HAP-1 (cell line): ENCODE results near the gene WDTC1.

Experiments used
- DNase-seq, 2 experiments: peaks; one replicate each; pipeline ENCODE4 v3.0.0-alpha.2; 2016 to 2020; ENCODE audit warnings: low spot score in 2 of 2
- H3K27me3 ChIP-seq: fragments of 250-450 bp; sonication (Bioruptor Pico); 2 replicates; pipeline ENCODE4 v1.5.1; 2020; ENCODE audit warnings: low read depth, mild to moderate bottlenecking, moderate library complexity
- H3K36me3 ChIP-seq: fragments of 250-450 bp; sonication (Bioruptor Pico); replicated peaks from 2 replicates; pipeline ENCODE4 v1.5.1; 2020; ENCODE audit warnings: mild to moderate bottlenecking
- H3K4me1 ChIP-seq: fragments of 250-450 bp; sonication (Bioruptor Pico); 2 replicates; pipeline ENCODE4 v1.5.1; 2020; ENCODE audit warnings: mild to moderate bottlenecking
- H3K4me3 ChIP-seq: fragments of 250-450 bp; sonication (Bioruptor Pico); 2 replicates; pipeline ENCODE4 v1.5.1; 2020; ENCODE audit warnings: mild to moderate bottlenecking, moderate library complexity
- H3K9me3 ChIP-seq: fragments of 250-450 bp; sonication (Bioruptor Pico); 2 replicates; pipeline ENCODE4 v1.5.1; 2020; ENCODE audit warnings: mild to moderate bottlenecking, moderate library complexity
- in situ Hi-C: fragments of 300-500 bp; cut with MboI; formaldehyde crosslinking; loops from 3 replicates; pipeline ENCODE4 v1.14.3; 2020; ENCODE audit warnings: low sequenced_read_pairs, inconsistent platforms, mixed read lengths

WDTC1 gene

DNA sequence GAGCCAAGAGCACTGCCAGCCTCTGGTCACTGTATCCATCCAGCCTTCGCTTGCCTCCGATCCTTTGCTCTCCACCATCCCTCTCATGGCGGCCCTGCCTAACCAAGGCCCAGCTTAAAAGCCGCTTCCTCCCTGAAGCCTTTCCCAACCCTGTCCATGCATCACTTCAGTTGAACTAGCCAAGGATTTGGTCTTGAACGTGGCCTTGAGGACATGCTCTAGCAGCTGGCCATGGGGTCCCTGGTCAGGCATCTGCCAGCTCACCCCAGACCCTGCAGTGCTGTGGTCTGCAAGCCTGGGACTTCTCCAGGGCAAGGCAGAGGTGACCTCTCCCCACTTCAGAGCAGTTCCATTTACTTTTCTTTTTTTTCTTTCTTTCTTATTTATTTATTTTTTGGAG, 102.3 kb downstream of the WDTC1 start:
- H3K4me3 ChIP-seq = no peak overlapping the region
- no peaks in the 10 kb centered on the region for H3K4me1 ChIP-seq
- H3K9me3 ChIP-seq = no peaks in the 10 kb centered on the region
- in situ Hi-C loops = no loop called here
- DNase-seq = no peak
- no peaks in the 10 kb centered on the region for H3K27me3 ChIP-seq
- H3K36me3 ChIP-seq = peaks cover 33% of the 10 kb centered on the region

DNA sequence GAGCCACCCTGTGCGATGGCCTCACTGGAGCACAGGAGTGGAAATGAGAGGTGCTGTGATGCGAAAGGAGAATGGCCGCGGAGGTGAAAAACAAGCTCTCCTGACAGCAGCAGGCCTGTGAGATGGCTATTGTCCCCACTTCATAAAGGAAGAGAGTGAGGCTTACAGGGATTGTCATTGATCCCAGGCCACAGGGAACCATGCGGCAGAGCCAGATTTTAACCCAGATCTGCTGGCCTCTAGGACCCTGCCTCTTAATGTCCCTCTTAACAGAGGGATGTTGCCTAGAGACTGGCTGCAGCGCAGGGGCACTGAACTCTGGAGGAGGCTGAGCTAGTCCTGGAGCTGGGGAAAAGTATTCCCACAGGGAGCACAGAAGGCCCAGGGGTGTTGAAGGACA, 104.3 kb downstream of the WDTC1 start:
- Histone ChIP-seq H3K27me3 (no peaks in the 10 kb centered on the region), H3K9me3 (no peaks in the 10 kb centered on the region), H3K4me3 (no peak overlapping the region), H3K4me1 (no peaks in the 10 kb centered on the region), H3K36me3 (peaks cover 16% of the 10 kb centered on the region)
- no peak for DNase-seq
- in situ Hi-C loops = no loop called here

DNA sequence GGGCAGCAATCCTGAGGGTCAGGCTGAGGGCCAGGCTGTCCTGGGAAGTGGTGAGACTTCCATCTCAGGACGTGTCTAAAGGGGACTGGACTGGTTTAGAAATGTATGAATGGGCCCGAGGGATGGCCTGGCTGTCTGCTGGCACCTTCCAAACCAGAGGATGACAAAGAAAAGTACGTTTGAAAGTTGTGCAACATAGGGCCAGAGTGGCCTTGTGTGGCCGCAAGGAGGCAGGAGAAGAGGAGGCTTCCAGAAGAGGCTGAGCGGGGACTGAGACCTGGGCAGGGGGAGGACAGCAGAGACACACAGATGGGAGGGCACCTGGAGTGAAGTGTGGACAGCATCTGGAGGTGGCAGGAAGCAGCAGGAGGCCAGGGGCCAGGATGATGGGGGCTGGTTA, 104.8 kb downstream of the WDTC1 start:
- peaks cover 12% of the 10 kb centered on the region for H3K36me3 ChIP-seq
- no peak for DNase-seq
- H3K27me3 ChIP-seq = no peaks in the 10 kb centered on the region
- no peak overlapping the region for H3K4me3 ChIP-seq
- H3K9me3 ChIP-seq = no peaks in the 10 kb centered on the region
- in situ Hi-C loops = no loop called here
- H3K4me1 ChIP-seq = no peaks in the 10 kb centered on the region

DNA sequence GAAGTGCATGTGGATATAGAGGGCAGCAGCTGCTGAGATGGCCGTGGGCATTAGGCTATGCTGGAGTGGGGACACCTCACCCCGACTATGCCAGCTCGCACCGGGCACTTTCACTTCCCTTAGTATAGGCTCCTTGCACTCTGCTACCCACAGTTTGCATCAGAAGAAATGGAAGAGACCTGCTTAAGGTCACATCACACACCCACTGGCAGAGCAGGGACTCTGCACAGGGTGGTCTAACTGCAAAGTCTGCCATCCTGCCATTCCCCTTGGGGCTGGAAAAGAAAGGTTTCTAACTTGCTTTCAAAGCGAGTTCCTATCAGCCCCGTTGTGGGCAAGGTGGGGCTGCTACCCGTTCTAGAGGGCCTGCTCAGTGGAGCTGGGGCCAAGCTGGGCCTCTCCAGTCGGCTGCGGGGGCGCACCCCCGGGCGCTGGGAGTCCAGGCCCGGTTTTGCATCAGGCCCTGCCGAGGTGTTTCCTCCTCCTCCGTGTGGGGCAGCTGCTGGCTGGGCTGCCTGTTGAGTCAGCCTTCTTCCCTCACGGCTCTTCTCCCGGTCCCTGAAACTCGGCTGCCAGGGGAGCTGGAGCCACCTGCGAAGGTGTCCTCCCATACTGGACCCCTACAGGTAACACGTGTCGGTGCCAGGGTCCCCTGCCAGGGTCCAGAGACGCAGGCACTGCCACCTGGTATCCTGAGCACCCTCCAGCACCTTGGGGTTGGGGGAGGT, 107.3 kb downstream of the WDTC1 start, which contains the start of gene SYTL1:
TSS of gene SYTL1 (plus strand) at position 498 of the 728 bp plus-strand sequence. CDS start 3,313 bp downstream, outside the sequence.
- no peaks in the 10 kb centered on the region for H3K9me3 ChIP-seq
- in situ Hi-C loops = no loop called here
- DNase-seq = no peak
- H3K4me1 ChIP-seq = no peaks in the 10 kb centered on the region
- H3K36me3 ChIP-seq = no peaks in the 10 kb centered on the region
- no peak within 1 kb of the TSS for H3K4me3 ChIP-seq
- H3K27me3 ChIP-seq = no peaks in the 10 kb centered on the region

DNA sequence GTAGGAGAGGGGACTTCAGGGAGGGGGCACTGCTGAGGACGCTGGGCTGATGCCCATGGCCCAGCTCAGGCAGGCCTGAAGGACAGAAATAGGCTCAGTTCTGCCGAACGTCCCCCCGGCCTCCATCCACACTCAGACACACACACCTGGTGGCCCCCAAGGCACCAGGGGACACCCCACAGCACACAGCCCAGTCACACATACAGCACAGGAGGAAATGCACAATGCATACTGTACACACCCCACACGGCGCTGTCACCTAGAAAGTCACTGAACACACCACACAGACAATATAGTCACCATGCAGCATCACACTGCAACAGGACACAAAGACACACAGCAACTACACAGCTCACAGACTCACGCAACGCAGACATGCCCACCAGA, 108.0 kb downstream of the WDTC1 start:
- in situ Hi-C loops = no loop called here
- DNase-seq = no peak

DNA sequence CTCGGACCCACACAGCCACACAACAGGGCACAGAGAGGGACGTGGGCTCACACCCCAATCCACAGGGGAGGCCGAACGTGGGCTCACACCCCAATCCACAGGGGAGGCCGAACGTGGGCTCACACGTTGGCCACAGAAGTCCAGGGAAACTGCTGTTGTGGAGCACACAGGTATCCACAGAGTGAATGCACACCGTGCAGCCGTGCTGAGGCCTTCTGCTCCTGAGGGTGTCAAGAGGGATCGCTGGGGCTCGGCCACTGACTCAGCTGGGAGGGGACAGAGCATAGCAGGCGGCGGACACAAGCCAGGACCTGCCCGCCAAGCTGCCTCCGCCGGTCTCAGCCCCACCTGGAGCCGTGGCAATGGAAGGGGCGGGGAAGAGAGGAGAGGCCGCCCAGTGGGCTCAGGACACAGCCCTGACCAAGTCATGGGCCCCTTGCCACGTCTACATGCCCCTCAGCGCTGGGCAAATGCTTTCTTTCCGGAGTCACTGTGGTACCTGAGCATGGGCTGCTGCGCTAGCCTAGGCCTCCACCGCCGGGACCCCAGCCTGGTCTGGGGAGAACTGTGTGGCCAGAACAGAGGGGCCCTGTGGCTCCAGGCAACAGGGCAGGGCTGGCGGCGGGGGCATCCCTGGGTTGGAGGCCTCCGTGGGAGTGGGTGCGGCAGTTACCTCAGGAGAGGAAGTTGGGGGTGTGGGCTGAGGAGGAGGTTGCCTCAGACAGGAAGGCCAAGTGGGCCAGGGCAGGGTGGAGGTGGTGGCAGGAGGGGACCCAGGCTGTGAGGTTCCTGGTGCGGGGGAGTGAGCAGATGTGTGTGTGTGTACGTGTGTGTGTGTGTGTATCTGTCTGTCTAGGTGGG, 108.6 kb downstream of the WDTC1 start:
- H3K27me3 ChIP-seq = no peaks in the 10 kb centered on the region
- in situ Hi-C loops = no loop called here
- no peak overlapping the region for H3K4me3 ChIP-seq

More for the DNA sequence above, 108.0 kb downstream of the WDTC1 start:
- Histone ChIP-seq H3K9me3 (no peaks in the 10 kb centered on the region), H3K4me1 (no peaks in the 10 kb centered on the region), H3K27me3 (no peaks in the 10 kb centered on the region), H3K36me3 (no peaks in the 10 kb centered on the region), H3K4me3 (no peak overlapping the region)

DNA sequence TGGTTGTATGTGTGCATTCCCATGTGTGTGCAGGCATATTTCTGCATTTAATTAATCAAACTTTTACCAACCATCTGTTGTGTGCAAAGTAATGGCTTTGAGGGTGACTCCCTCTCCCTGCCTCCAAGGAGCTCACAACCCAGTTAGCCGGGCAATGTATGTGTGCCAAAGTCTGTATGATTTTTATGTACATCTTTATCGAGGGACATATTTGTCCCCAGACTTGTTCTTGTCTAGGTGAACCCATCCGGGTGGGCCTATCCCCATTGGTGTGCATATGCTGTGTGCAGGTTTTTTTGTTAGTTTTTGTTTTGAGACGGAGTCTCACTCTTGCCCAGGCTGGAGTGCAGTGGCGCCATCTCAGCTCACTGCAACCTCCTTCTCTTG, 109.2 kb downstream of the WDTC1 start:
- no peaks in the 10 kb centered on the region for H3K27me3 ChIP-seq
- in situ Hi-C loops = no loop called here
- DNase-seq = no peak
- H3K9me3 ChIP-seq = no peaks in the 10 kb centered on the region
- H3K4me1 ChIP-seq = no peaks in the 10 kb centered on the region
- H3K36me3 ChIP-seq = no peaks in the 10 kb centered on the region
- H3K4me3 ChIP-seq = no peak overlapping the region

More for the DNA sequence above, 108.6 kb downstream of the WDTC1 start:
- H3K4me1 ChIP-seq = no peaks in the 10 kb centered on the region
- no peak for DNase-seq
- no peaks in the 10 kb centered on the region for H3K9me3 ChIP-seq
- H3K36me3 ChIP-seq = no peaks in the 10 kb centered on the region

DNA sequence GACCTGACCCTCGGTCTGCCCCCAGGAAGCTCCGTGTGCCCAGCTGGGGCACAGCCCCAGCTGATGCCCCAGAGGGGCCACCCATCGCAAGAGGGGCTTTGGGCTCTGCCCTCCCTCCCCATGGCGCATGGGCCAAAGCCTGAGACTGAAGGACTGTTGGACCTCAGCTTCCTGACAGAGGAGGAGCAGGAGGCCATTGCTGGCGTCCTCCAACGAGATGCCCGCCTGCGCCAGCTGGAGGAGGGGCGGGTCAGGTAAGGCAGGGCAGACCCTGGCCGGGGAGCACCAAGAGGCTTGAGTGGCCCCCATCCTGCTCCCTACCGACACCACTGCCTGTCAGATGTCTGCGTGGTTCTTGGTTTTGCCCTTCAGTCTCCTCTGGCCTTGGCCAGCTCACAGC, 110.8 kb downstream of the WDTC1 start:
- H3K4me1 ChIP-seq = no peaks in the 10 kb centered on the region
- in situ Hi-C loops = no loop called here
- no peak overlapping the region for H3K4me3 ChIP-seq
- no peak for DNase-seq
- no peaks in the 10 kb centered on the region for H3K9me3 ChIP-seq
- no peaks in the 10 kb centered on the region for H3K36me3 ChIP-seq
- no peaks in the 10 kb centered on the region for H3K27me3 ChIP-seq

DNA sequence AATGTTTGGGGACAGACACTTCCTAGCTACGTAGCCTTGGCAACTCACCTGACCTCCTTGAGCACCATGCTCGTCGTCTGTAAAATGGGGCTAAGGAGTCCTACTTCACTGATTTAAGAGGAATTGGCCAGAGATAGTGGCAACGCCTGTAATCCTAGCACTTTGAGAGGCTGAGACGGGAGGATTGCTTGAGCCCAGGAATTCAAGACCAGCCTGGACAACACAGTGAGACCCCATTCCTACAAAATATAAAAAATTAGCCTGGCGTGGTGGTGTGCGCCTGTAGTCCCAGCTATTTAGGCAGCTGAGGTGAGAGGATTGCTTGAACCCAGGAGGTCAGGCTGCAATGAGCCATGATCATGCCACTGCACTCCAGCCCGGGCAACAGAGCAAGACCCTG, 111.9 kb downstream of the WDTC1 start:
- H3K9me3 ChIP-seq = no peaks in the 10 kb centered on the region
- H3K27me3 ChIP-seq = no peaks in the 10 kb centered on the region
- no peaks in the 10 kb centered on the region for H3K4me1 ChIP-seq
- H3K36me3 ChIP-seq = no peaks in the 10 kb centered on the region
- in situ Hi-C loops = no loop called here
- no peak overlapping the region for H3K4me3 ChIP-seq
- no peak for DNase-seq

DNA sequence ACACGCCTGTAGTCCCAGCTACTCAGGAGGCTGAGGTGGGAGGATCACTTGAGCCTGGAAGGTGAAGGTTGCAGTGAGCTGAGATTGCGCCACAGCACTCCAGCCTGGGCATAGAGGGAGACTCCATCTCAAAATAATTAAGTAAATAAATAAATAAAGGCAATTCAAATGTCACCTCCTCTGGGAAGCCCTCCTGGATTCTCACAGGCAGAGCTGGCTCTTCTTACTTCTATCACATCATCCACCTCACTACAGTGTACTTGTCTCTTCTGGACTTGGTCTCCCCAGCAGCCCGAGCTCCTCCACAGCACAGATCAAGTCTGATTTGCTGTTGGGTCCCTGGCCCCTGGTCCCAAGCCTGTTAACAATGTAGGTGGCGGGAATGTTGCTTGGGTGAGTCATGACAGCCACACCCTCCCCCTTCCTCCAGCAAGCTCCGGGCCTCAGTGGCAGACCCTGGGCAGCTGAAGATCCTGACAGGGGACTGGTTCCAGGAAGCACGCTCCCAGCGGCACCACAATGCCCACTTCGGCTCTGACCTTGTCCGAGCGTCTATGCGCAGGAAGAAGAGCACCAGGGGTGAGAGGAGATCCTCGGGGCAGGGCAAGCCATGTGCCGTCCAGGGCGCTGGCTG, 112.7 kb downstream of the WDTC1 start:
- Histone ChIP-seq H3K36me3 (no peaks in the 10 kb centered on the region), H3K4me1 (no peaks in the 10 kb centered on the region), H3K4me3 (no peak overlapping the region), H3K27me3 (no peaks in the 10 kb centered on the region), H3K9me3 (no peaks in the 10 kb centered on the region)
- DNase-seq = no peak
- in situ Hi-C loops = no loop called here

DNA sequence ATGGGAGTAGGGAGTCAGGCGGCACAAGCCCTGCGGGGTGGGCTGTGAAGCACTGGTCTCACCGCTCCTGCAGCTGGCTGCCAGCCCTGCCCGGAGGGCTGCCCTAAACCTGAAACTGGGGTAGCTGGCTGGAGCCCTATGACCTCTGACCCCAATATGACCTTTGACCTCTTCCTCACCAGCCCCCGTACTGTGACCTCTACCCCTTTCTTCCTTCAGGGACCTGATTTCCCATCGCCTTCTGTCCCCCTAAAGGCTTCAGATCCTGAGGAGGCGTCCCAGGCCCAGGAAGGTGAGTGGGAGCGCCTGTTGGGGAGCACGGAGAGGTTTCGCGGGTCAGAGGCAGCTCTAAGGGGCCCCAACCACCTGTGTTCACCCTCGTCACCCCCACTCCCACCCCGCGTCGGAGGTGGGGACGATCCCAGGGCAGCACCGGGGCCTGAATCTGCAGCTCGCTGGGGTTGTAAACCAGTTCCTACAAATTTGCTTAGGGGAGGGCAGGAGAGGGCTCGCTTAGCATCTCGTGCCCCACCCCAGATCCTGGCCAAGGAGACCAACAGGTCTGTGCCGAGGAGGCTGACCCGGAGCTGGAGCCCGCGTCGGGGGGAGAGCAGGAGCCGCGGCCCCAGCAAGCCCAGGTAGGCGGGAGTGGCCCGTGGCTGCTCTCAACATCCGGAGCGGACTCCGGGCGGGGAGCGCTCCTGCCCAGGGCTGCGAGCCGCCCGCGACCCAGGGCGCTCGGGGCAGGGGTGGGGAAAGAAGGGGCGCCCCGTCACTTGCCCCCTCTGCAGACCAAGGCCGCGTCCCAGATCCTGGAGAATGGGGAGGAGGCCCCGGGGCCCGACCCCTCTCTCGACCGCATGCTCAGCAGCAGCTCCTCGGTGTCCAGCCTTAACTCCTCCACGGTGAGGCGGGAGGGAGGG, 114.7 kb downstream of the WDTC1 start:
- peak in 1 of 2 experiments; percentile 38 for DNase-seq
- Histone ChIP-seq H3K27me3 (no peaks in the 10 kb centered on the region), H3K9me3 (no peaks in the 10 kb centered on the region), H3K4me3 (no peak overlapping the region), H3K36me3 (no peaks in the 10 kb centered on the region), H3K4me1 (no peaks in the 10 kb centered on the region)
- in situ Hi-C loops = no loop called here

DNA sequence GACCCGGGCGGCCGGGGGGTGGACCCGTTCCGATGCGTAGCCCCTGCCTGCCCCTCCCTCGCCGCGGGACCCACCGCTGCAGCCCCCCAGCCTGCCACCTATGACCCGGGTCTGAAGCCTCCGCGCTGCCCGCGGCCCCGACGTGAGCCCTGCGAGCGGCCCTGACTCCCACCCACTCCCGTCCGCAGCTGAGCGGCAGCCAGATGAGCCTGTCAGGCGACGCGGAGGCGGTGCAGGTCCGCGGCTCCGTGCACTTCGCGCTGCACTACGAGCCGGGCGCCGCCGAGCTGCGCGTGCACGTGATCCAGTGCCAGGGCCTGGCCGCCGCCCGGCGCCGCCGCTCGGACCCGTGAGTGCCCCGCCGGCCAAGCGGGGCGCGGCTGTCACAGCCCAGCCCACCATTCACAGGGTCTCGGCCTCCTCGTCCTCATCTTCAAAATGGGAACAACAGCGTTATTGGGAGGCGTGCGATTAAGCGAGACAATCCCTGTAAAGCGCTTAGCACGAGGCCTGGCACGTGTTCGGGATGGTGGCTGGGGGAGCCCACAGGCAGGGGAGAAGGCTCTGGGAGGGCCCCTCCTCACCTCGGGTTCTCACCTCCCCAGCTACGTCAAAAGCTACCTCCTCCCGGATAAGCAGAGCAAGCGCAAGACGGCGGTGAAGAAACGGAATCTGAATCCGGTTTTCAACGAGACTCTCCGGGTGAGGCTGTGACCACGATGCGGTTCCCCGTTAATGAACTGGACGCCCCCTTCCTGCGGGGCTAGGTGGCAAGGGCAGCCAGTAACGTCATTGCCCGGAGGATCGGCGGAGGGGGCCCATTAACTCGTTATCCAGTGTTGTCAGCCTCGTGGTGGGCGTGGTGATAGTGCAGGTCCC, 115.6 kb downstream of the WDTC1 start:
- Histone ChIP-seq H3K9me3 (no peaks in the 10 kb centered on the region), H3K4me3 (no peak overlapping the region), H3K4me1 (no peaks in the 10 kb centered on the region), H3K27me3 (no peaks in the 10 kb centered on the region), H3K36me3 (no peaks in the 10 kb centered on the region)
- in situ Hi-C loops = no loop called here
- no peak for DNase-seq
